Esophagus muscularis mucosa (tissue), 4 donors: Measurements from ENCODE around the gene CPA4. TPM values are rescaled to one million over a fixed set of nuclear protein-coding genes. Genes with fewer than 3 reads are reported as not detected.

Experiments
- DNase-seq: peaks from one replicate; pipeline ENCODE4 v3.0.0-alpha.2; 2017; ENCODE audit errors: extremely low spot score
- H3K27ac ChIP-seq, 4 donors: fragments of 200-600 bp; sonication (generic); replicated peaks in 1 of 4; 1 replicate in 3 of 4; 2 replicates in 1 of 4; pipeline ENCODE4 v1.5.1; 2016 to 2019; ENCODE audit warnings: mild to moderate bottlenecking in 1 of 4
- H3K27me3 ChIP-seq, 4 donors: fragments of 200-600 bp; sonication (generic); one replicate each; pipeline versions ENCODE4 v1.5.1 to v1.6.0; 2016 to 2019
- H3K36me3 ChIP-seq, 4 donors: fragments of 200-600 bp; sonication (generic); one replicate each; pipeline ENCODE4 v1.5.1; 2016 to 2019
- H3K4me1 ChIP-seq, 4 donors: fragments of 200-600 bp; sonication (generic); one replicate each; pipeline ENCODE4 v1.5.1; 2016 to 2019
- H3K4me3 ChIP-seq, 4 donors: fragments of 200-600 bp; sonication (generic); 1 replicate in 2 of 4; 2 replicates in 2 of 4; pipeline ENCODE4 v1.5.1; 2016 to 2019; ENCODE audit warnings: mild to moderate bottlenecking in 4 of 4, moderate library complexity in 1 of 4
- H3K9me3 ChIP-seq, 4 donors: fragments of 200-600 bp; sonication (generic); 1 replicate in 3 of 4; 2 replicates in 1 of 4; pipeline ENCODE4 v1.5.1; 2016 to 2019
- EP300 ChIP-seq: sonication (generic); formaldehyde crosslinking; IDR thresholded peaks from one replicate; pipeline ENCODE4 v1.6.1; 2017; ENCODE audit warnings: antibody characterized with exemption
- POLR2A ChIP-seq: fragments of 450-650 bp; IDR thresholded peaks from one replicate; pipeline ENCODE4 v1.6.1; 2017; ENCODE audit warnings: antibody characterized with exemption, moderate library complexity, mild to moderate bottlenecking, low read depth
- POLR2AphosphoS5 ChIP-seq, 2 donors: sonication (generic); formaldehyde crosslinking; IDR thresholded peaks; one replicate each; pipeline ENCODE4 v1.6.1; 2017; ENCODE audit warnings: antibody characterized with exemption in 2 of 2
- WGBS: methylation state at CpG from one replicate; pipeline ENCODE4 v1.1.5; 2018; 5-methylcytosine and 5-hydroxymethylcytosine counted together
- intact Hi-C: fragments of 100-400 bp; cut with DNase I; formaldehyde crosslinking; loops from one replicate; pipeline ENCODE4 v1.15.1; 2023
- total RNA-seq, 4 donors: library from RNA; depleted of rRNA; stranded (reverse); fragments of >200 nt; gene quantifications; one replicate each; pipeline versions ENCODE4 v1.1.0 to v1.2.1, GENCODE V29; 2016
- TF ChIP-seq, protein P1 (sequence below), 3 experiments: fragments of 200-600 bp in 2 of 3; fragments of 450-650 bp in 1 of 3; sonication (generic) in 2 of 3; IDR thresholded peaks; one replicate each; pipeline ENCODE4 v1.5.1; 2017 to 2019; ENCODE audit warnings: antibody characterized with exemption in 3 of 3, mild to moderate bottlenecking in 2 of 3, moderate library complexity in 1 of 3

Gene CPA4
- total RNA-seq, 4 donors from 2014 or later = not detected

GRCh38 chr7:130275826-130276297 is 17.1 kb upstream of the CPA4 start:
- Histone ChIP-seq H3K4me3 (no peak overlapping the region), H3K9me3 (no peaks in the 10 kb centered on the region), H3K36me3 (no peaks in the 10 kb centered on the region), H3K27ac (no peak overlapping the region), H3K4me1 (peaks cover 0 to 28% (median 21%) of the 10 kb centered on the region in 4 donors), H3K27me3 (no peaks in the 10 kb centered on the region)
- intact Hi-C loops = no loop called here
- no peak for DNase-seq
- 74% methylated on average over 5 of the region's 5 CpGs for WGBS
- TF ChIP-seq POLR2A (no peak), EP300 (no peak), POLR2AphosphoS5 (IDR thresholded peaks at IDR 0.05) (no peak)
- TF ChIP-seq, protein P1, sequence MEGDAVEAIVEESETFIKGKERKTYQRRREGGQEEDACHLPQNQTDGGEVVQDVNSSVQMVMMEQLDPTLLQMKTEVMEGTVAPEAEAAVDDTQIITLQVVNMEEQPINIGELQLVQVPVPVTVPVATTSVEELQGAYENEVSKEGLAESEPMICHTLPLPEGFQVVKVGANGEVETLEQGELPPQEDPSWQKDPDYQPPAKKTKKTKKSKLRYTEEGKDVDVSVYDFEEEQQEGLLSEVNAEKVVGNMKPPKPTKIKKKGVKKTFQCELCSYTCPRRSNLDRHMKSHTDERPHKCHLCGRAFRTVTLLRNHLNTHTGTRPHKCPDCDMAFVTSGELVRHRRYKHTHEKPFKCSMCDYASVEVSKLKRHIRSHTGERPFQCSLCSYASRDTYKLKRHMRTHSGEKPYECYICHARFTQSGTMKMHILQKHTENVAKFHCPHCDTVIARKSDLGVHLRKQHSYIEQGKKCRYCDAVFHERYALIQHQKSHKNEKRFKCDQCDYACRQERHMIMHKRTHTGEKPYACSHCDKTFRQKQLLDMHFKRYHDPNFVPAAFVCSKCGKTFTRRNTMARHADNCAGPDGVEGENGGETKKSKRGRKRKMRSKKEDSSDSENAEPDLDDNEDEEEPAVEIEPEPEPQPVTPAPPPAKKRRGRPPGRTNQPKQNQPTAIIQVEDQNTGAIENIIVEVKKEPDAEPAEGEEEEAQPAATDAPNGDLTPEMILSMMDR (IDR thresholded peaks at IDR 0.05) = no peak

- Histone ChIP-seq H3K4me1 (peaks cover 0 to 28% (median 21%) of the 10 kb centered on the region in 4 donors), H3K36me3 (no peaks in the 10 kb centered on the region), H3K27ac (no peak overlapping the region), H3K9me3 (no peaks in the 10 kb centered on the region), H3K4me3 (no peak overlapping the region), H3K27me3 (no peaks in the 10 kb centered on the region)
- 78% methylated on average over 10 of the region's 10 CpGs for WGBS
- no peak for DNase-seq
- TF ChIP-seq POLR2A (no peak), EP300 (no peak), POLR2AphosphoS5 (IDR thresholded peaks at IDR 0.05) (no peak)
- TF ChIP-seq, protein P1 (IDR thresholded peaks at IDR 0.05) = no peak
- intact Hi-C loops = no loop called here
Observed at GRCh38 chr7:130276796-130277762, 15.9 kb upstream of the CPA4 start.

- WGBS = 62% methylated on average over 15 of the region's 15 CpGs
- intact Hi-C loops = no loop called here
- no peaks in the 10 kb centered on the region for H3K9me3 ChIP-seq
- no peak overlapping the region for H3K27ac ChIP-seq
- H3K36me3 ChIP-seq = no peaks in the 10 kb centered on the region
- no peaks in the 10 kb centered on the region for H3K27me3 ChIP-seq
- TF ChIP-seq POLR2A = no peak
- TF ChIP-seq, protein P1 (IDR thresholded peaks at IDR 0.05) = peak; percentile 65 to 72 (median 65)
- TF ChIP-seq EP300 = no peak
- TF ChIP-seq POLR2AphosphoS5 (IDR thresholded peaks at IDR 0.05) = peak in 1 of 2 donors; percentile 51
- peaks cover 0 to 20% (median 13%) of the 10 kb centered on the region in 4 donors for H3K4me1 ChIP-seq
- no peak for DNase-seq
- no peak overlapping the region for H3K4me3 ChIP-seq
Observed at GRCh38 chr7:130277763-130278643, 15.0 kb upstream of the CPA4 start.

GRCh38 chr7:130278860-130279259 is 14.1 kb upstream of the CPA4 start:
- peaks cover 0 to 12% (median 4%) of the 10 kb centered on the region in 4 donors for H3K4me1 ChIP-seq
- H3K9me3 ChIP-seq = no peaks in the 10 kb centered on the region
- no peaks in the 10 kb centered on the region for H3K36me3 ChIP-seq
- intact Hi-C loops = no loop called here
- no peaks in the 10 kb centered on the region for H3K27me3 ChIP-seq
- TF ChIP-seq POLR2A (no peak), EP300 (no peak), POLR2AphosphoS5 (IDR thresholded peaks at IDR 0.05) (no peak)
- TF ChIP-seq, protein P1 (IDR thresholded peaks at IDR 0.05) = no peak
- no peak overlapping the region for H3K4me3 ChIP-seq
- H3K27ac ChIP-seq = no peak overlapping the region
- no peak for DNase-seq
